ENCODE measurements around the gene PTPRN2. TPM values are rescaled to one million over a fixed set of nuclear protein-coding genes. Genes with fewer than 3 reads are reported as not detected.

The PTPRN2 gene
- total RNA-seq, 1 donor from 2014 or later, result 3.1 TPM

GRCh38 chr7:157769526-157770215, 818.0 kb downstream of the PTPRN2 start:
- DNase-seq, result no peak

- no peak for DNase-seq
Observed at GRCh38 chr7:157769086-157769485, 818.5 kb downstream of the PTPRN2 start.

- no peak for DNase-seq
Observed at GRCh38 chr7:157768198-157768597, 819.4 kb downstream of the PTPRN2 start.

- no peak for DNase-seq
Observed at GRCh38 chr7:157767506-157768197, 820.0 kb downstream of the PTPRN2 start.

GRCh38 chr7:157766098-157766497, 821.5 kb downstream of the PTPRN2 start:
- no peak for DNase-seq

GRCh38 chr7:157764946-157765537, 822.6 kb downstream of the PTPRN2 start:
- DNase-seq, result no peak

GRCh38 chr7:157764193-157764592, 823.4 kb downstream of the PTPRN2 start:
- DNase-seq, result no peak

- DNase-seq, result no peak
Observed at GRCh38 chr7:157763279-157764000, 824.2 kb downstream of the PTPRN2 start.

GRCh38 chr7:157762824-157763223, 824.8 kb downstream of the PTPRN2 start:
- no peak for DNase-seq

GRCh38 chr7:157760004-157760730, 827.5 kb downstream of the PTPRN2 start:
- DNase-seq, result no peak

- no peak for DNase-seq
Observed at GRCh38 chr7:157759246-157759805, 828.3 kb downstream of the PTPRN2 start.

- no peak for DNase-seq
Observed at GRCh38 chr7:157758468-157759245, 829.0 kb downstream of the PTPRN2 start.

GRCh38 chr7:157757776-157758467, 829.7 kb downstream of the PTPRN2 start:
- DNase-seq, result no peak

GRCh38 chr7:157757211-157757610, 830.4 kb downstream of the PTPRN2 start:
- no peak for DNase-seq

GRCh38 chr7:157755741-157756140, 831.9 kb downstream of the PTPRN2 start:
- no peak for DNase-seq

- DNase-seq, result no peak
Observed at GRCh38 chr7:157754416-157754790, 833.2 kb downstream of the PTPRN2 start.

- no peak for DNase-seq
Observed at GRCh38 chr7:157753713-157754415, 833.8 kb downstream of the PTPRN2 start.

GRCh38 chr7:157752832-157753291, 834.8 kb downstream of the PTPRN2 start:
- no peak for DNase-seq

GRCh38 chr7:157751951-157752673, 835.5 kb downstream of the PTPRN2 start:
- no peak for DNase-seq
